DND-41 (cell line): ENCODE results near the gene DSTN.

Experiments used
- EZH2 ChIP-seq: IDR thresholded peaks from 3 replicates; pipeline ENCODE4 v1.6.1; 2012; ENCODE audit warnings: borderline replicate concordance, low read depth, mild to moderate bottlenecking, moderate library complexity, low read length, inconsistent platforms; ENCODE audit not compliant: severe bottlenecking
- TF ChIP-seq, protein P1 (sequence below): IDR thresholded peaks from 2 replicates; pipeline ENCODE4 v1.5.1; 2012; ENCODE audit warnings: borderline replicate concordance, low read length, moderate library complexity, mild to moderate bottlenecking; ENCODE audit not compliant: poor library complexity, severe bottlenecking; ENCODE audit errors: extremely low read depth

- TF ChIP-seq, protein P1, sequence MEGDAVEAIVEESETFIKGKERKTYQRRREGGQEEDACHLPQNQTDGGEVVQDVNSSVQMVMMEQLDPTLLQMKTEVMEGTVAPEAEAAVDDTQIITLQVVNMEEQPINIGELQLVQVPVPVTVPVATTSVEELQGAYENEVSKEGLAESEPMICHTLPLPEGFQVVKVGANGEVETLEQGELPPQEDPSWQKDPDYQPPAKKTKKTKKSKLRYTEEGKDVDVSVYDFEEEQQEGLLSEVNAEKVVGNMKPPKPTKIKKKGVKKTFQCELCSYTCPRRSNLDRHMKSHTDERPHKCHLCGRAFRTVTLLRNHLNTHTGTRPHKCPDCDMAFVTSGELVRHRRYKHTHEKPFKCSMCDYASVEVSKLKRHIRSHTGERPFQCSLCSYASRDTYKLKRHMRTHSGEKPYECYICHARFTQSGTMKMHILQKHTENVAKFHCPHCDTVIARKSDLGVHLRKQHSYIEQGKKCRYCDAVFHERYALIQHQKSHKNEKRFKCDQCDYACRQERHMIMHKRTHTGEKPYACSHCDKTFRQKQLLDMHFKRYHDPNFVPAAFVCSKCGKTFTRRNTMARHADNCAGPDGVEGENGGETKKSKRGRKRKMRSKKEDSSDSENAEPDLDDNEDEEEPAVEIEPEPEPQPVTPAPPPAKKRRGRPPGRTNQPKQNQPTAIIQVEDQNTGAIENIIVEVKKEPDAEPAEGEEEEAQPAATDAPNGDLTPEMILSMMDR = no peak
- no peak for TF ChIP-seq EZH2
Observed at GRCh38 chr20:17618673-17619013, 48.8 kb downstream of the DSTN start.
